HG03039 (cell line): Measurements from ENCODE around the gene PMM2.
"Not testable (repeated sequence)": the region's sequence is repeated elsewhere in the genome, so short reads cannot be mapped to it uniquely, and the experiment has no call there.

ENCODE experiments used
- ATAC-seq: cut with Tn5 transposase; IDR thresholded peaks from one replicate; pipeline ENCODE4 v1.9.1; 2021; ENCODE audit warnings: mild to moderate bottlenecking, moderate library complexity; ENCODE audit not compliant: unreplicated experiment

PMM2 gene

DNA sequence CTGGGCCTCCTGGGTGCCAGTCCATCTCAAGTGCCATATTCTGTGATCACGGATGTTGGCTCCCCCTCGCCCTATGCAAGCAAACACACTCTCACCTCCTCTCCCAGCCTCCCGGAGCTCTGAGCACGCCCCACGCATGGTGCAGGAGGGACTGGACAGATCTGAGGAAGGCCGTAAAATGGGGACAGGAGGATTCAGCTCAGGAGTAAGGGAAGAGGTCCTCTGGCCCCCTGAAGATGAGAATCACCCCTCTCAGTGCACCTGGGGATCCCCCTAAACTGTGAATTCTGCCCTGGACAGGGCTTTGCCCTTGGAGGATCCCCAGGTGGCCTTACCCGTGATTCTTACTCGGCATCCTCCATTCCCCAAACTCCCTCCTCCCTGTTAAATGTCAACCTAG, 15.8 kb upstream of the PMM2 start:
- ATAC-seq = no peak

DNA sequence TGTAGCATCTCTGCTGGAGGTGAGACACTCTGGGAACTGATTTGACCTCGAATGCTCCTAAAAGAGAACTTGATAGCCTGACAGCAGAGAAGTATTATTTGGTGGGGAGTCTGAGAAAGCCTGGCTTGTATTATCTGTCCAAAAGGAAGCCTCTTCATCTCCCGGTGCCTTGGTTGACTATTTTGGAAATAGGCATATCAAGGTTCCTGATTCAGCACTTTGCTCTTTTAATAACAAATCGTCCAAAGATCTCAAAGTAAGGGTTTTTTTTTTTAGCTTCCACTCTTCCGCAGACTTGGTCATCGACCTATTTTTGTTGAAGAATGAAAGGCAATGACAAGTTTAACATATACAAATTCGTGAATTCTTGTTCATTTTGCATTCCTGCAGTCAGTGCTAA, 15.0 kb upstream of the PMM2 start:
- ATAC-seq = no peak

DNA sequence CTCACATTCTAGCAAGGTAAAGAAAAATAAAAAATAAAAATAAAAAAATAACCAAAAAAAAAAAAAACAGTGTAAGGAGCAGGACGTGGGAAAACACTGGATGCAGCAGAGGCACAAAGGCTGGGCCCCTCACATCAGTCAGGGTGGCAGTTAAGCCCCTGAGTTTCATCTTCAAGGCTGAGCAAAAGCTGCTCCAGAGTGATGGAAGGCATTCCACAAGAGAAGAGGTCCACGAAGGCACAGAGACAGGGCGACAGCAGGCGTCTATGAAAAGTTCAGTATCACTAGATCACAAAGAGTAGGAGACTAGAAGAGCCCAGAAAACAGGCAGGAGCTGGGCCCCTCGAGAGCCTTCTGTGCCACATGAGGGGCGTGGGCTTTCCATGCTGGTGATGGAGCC, 12.2 kb upstream of the PMM2 start:
- ATAC-seq = no peak

DNA sequence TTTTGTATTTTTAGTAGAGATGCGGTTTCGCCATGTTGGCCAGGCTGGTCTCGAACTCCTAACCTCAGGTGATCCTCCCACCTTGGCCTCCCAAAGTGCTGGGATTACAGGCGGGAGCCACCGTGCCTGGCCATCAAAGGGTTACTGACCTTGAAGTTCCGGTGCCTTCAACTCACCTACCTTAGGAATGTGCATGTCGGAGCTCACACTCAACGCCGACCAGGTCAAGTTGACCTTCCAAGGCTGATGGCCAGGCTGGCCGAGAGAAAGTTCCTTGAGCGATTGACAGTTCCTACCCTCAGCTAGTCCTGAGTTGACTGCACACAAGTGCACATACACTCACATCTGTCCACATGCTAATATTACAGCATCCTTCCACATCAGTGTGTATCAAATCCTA, 11.3 kb upstream of the PMM2 start:
- ATAC-seq = not testable (repeated sequence)

GRCh38 chr16:8788578-8789172, 9.0 kb upstream of the PMM2 start:
- no peak for ATAC-seq

GRCh38 chr16:8795091-8795490, 2.5 kb upstream of the PMM2 start:
- no peak for ATAC-seq

GRCh38 chr16:8795818-8796217, 1.8 kb upstream of the PMM2 start:
- no peak for ATAC-seq

- ATAC-seq = no peak
Measured at GRCh38 chr16:8796469-8797363, 923 bp upstream of the PMM2 start.

DNA sequence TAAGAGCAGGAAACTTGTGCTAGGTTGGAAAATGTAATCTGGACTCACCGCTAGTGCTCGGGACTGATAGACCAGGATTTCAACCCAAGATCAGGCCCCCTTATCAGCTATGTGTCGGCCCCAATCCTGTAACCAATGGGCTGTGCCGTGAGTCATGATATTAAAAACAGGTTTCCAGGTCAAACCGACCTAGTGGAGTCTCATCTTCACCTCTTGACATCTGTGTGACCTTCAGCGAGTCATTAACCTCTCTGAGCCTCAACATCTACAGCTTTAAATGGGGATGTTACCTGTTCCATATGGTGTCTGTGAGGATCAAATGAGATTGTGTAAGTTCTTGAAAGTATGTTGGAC, 512 bp downstream of the PMM2 start:
- ATAC-seq = peak; percentile 2

- no peak for ATAC-seq
Measured at GRCh38 chr16:8798535-8799157, 1.0 kb downstream of the PMM2 start.

- ATAC-seq = no peak
Measured at GRCh38 chr16:8801701-8802100, 4.1 kb downstream of the PMM2 start.

- ATAC-seq = not testable (repeated sequence)
Measured at GRCh38 chr16:8803733-8804132, 6.1 kb downstream of the PMM2 start.

DNA sequence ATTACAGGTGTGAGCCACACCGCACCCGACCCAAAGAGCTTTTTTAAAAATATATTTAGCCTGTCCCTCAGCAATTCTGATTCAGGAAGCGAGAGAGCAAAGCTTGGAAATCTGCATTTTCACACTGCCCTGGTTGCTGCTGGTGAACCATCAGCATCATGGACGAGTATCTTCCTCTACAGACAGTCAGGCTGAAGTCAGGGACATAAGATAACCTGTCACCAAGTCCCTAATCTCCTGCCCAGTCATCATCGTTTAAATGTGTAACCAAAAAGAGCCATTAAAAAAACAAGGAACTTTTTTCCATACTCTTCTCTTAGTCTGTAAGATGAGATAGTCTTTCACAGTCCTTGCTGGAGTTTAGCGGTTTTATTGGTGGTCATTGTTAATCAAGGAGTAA, 6.7 kb downstream of the PMM2 start:
- ATAC-seq = no peak

DNA sequence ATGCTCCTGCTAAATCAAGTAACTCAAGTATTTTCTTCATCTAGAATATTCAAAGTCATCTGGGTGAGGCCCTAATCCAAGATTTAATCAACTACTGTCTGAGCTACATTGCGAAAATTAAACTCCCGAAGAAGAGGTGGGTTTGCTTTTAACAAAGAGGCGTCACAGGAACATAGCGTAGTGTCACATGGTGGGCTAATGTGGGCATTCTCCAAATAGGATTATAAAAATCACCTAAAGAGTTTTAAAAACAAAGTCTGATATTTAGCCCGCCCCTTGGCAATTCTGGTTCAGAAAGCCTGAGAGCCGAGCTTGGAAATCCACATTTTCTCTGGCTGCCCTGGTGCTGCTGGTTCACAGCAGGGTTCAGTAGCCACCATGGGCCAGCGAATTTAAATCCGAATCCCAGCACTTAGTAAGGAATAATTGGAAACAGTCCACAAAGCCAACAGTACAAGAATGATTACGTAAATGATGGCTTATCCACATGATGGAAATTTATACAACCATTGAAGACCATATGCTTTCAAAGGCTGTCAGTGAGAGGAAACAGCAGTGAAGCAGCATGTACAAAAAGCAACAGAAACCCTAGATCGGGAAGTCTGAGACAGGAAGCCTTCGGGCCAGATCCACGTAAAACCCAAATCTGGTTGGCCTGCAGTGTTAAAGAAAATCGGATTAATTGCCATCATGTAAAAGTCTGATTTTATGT, 8.8 kb downstream of the PMM2 start:
- no peak for ATAC-seq

DNA sequence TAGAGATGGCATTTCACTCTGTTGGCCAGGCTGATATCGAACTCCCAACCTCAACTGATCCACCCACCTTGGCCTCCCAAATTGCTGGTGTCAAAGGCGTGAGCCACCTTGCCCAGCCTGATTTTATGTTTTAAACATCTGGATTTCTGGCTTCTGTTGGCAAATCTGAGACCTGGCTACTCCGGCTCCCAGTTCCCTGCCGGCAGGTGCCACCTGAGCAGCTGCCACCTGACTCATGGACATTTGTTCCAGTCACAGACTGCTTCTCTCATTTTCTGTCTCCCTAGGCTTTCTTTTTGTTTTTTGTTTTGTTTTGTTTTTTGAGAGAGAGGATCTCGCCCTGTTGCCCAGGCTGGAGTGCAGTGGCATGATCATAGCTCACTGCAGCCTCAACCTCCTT, 9.6 kb downstream of the PMM2 start:
- no peak for ATAC-seq

- no peak for ATAC-seq
Measured at GRCh38 chr16:8808009-8808408, 10.4 kb downstream of the PMM2 start.

GRCh38 chr16:8808613-8809353, 11.1 kb downstream of the PMM2 start:
- ATAC-seq = no peak

DNA sequence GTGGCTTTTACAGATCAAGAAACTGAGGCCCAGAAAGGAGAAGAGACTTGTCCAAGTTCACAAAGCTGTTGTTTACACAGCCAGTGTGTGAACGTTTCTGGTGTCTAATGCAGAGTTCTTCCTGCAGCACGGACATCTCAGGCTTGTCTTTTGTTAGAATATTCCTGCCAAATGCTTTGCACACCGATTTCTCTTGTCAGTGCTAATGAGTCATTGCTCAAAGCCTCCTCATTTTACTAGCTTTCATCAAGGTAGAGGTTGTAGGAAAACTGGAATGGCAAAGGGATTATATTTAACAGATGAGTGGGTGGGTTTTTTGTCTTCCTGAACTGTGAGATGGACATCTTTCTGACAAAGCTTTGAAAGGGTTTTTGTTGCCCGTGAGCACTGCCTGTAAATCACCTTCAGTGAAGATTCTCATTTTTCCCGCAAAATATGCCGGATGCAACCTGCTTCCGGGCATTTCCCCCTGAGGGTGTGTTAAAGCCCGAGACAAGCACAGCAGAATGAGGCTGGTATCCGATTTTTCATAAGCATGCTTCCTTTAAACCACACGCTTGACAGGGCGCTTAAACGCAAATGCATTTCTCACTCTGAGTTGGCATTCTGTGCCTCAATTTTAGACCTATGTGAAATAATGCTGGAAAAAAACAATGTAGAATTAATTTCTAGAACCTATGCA, 14.7 kb downstream of the PMM2 start:
- no peak for ATAC-seq

DNA sequence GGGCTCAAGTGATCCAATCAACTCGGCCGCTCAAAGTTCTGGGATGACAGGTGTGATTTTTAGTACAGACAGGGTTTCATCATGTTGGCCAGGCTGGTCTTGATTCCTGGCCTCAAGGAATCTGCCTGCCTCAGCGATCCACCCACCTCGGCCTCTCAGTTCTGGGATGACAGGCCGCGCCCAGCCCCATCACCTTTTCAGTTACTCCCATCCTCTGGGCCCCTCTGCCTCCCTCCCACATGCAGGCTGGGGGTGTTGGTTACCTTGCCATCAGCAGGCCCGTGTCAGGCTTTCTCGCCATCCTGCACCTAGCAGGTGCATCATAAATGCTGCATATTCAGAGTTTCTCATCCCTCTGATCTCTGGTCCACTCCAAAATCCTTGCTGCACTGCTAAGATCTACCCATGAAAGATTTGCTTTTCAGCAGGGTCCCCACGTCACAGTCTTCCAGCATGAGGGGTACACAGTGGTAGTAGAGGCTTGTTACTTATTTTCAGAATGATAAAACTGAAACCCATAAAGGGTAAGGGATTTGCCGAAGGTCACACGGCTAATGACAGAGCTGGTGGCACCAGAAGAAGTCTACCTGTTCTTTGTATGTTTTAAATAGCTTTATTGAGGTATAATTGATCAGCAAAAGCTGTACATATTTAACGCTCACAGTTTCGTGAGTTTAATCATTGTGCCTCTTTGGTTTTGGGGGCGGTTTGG, 16.6 kb downstream of the PMM2 start:
- no peak for ATAC-seq
